ENCODE data around the gene MPPED2. TPM values are rescaled to one million over a fixed set of nuclear protein-coding genes. Genes with fewer than 3 reads are reported as not detected.

The MPPED2 gene
- polyA plus RNA-seq, 1 donor (not counting 4 experiments of a cell fraction or from before 2014, with no cell fraction given), result not detected

- no peaks in the 10 kb centered on the region for H3K36me3 ChIP-seq (ENCODE audit: control insufficient read depth in 2 of 2, extremely low read depth in 1 of 2, insufficient read depth in 2 of 2, low read length in 2 of 2)
- H3K79me2 ChIP-seq (ENCODE audit: control insufficient read depth, insufficient read depth, low read length), result no peaks in the 10 kb centered on the region
- H3K9me3 ChIP-seq (ENCODE audit: control insufficient read depth, low read depth, low read length), result no peaks in the 10 kb centered on the region
- no peak for DNase-seq (ENCODE audit: low read depth, low spot score)
- no peak overlapping the region for H3K4me2 ChIP-seq (ENCODE audit: control insufficient read depth, extremely low read depth, insufficient read depth, low read depth, low read length)
- no peak overlapping the region for H3K27ac ChIP-seq (ENCODE audit: control insufficient read depth, insufficient read depth, low read length)
- H3K4me3 ChIP-seq (ENCODE audit: control insufficient read depth in 2 of 3, extremely low read depth in 1 of 3, insufficient read depth in 2 of 3, low read depth in 1 of 3, low read length in 3 of 3), result no peak overlapping the region
- no peak for TF ChIP-seq EZH2 (IDR thresholded peaks at IDR 0.05; ENCODE audit: low read length)
- TF ChIP-seq, protein P1, sequence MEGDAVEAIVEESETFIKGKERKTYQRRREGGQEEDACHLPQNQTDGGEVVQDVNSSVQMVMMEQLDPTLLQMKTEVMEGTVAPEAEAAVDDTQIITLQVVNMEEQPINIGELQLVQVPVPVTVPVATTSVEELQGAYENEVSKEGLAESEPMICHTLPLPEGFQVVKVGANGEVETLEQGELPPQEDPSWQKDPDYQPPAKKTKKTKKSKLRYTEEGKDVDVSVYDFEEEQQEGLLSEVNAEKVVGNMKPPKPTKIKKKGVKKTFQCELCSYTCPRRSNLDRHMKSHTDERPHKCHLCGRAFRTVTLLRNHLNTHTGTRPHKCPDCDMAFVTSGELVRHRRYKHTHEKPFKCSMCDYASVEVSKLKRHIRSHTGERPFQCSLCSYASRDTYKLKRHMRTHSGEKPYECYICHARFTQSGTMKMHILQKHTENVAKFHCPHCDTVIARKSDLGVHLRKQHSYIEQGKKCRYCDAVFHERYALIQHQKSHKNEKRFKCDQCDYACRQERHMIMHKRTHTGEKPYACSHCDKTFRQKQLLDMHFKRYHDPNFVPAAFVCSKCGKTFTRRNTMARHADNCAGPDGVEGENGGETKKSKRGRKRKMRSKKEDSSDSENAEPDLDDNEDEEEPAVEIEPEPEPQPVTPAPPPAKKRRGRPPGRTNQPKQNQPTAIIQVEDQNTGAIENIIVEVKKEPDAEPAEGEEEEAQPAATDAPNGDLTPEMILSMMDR (optimal IDR thresholded peaks at IDR 0.05 in 1 of 3, IDR thresholded peaks at IDR 0.05 in 1 of 3, conservative IDR thresholded peaks at IDR 0.05 in 1 of 3; ENCODE audit: extremely low read depth in 1 of 3, insufficient read depth in 2 of 3, low read length in 3 of 3), result no peak
- H3K4me1 ChIP-seq (ENCODE audit: control insufficient read depth, extremely low read depth, insufficient read depth, low read length), result no peaks in the 10 kb centered on the region
- no peak overlapping the region for H2AFZ ChIP-seq (ENCODE audit: control insufficient read depth, low read length)
- H3K27me3 ChIP-seq (ENCODE audit: control insufficient read depth, extremely low read depth, insufficient read depth, low read length), result no peaks in the 10 kb centered on the region
- no peaks in the 10 kb centered on the region for H3K9me1 ChIP-seq (ENCODE audit: control insufficient read depth, extremely low read depth, insufficient read depth, low read length)
- no peak for FAIRE-seq
- dilution Hi-C loops (cut with MboI; ENCODE audit: extremely low pct_ligation_motif_present, low sequenced_read_pairs), result no loop called here
- no peak overlapping the region for H3K9ac ChIP-seq (ENCODE audit: control insufficient read depth, extremely low read depth, insufficient read depth, low read length)
- H4K20me1 ChIP-seq (ENCODE audit: control insufficient read depth, extremely low read depth, insufficient read depth, low read length), result no peaks in the 10 kb centered on the region
These were observed 154.9 kb downstream of the MPPED2 start for GRCh38 chr11:30431127-30431814.

- no peak for FAIRE-seq
- peaks cover under 1% of the 10 kb centered on the region for H3K27me3 ChIP-seq (ENCODE audit: control insufficient read depth, extremely low read depth, insufficient read depth, low read length)
These were observed 156.6 kb downstream of the MPPED2 start for GRCh38 chr11:30429550-30429949.

More at GRCh38 chr11:30429550-30429949, 156.6 kb downstream of the MPPED2 start:
- dilution Hi-C loops (cut with MboI; ENCODE audit: extremely low pct_ligation_motif_present, low sequenced_read_pairs), result no loop called here
- Histone ChIP-seq H3K4me3 (ENCODE audit: control insufficient read depth in 2 of 3, extremely low read depth in 1 of 3, insufficient read depth in 2 of 3, low read depth in 1 of 3, low read length in 3 of 3) (no peak overlapping the region), H3K27ac (ENCODE audit: control insufficient read depth, insufficient read depth, low read length) (no peak overlapping the region), H3K79me2 (ENCODE audit: control insufficient read depth, insufficient read depth, low read length) (no peaks in the 10 kb centered on the region), H2AFZ (ENCODE audit: control insufficient read depth, low read length) (no peak overlapping the region), H3K9me1 (ENCODE audit: control insufficient read depth, extremely low read depth, insufficient read depth, low read length) (no peaks in the 10 kb centered on the region), H3K9ac (ENCODE audit: control insufficient read depth, extremely low read depth, insufficient read depth, low read length) (no peak overlapping the region), H3K9me3 (ENCODE audit: control insufficient read depth, low read depth, low read length) (no peaks in the 10 kb centered on the region), H3K4me1 (ENCODE audit: control insufficient read depth, extremely low read depth, insufficient read depth, low read length) (no peaks in the 10 kb centered on the region), H4K20me1 (ENCODE audit: control insufficient read depth, extremely low read depth, insufficient read depth, low read length) (no peaks in the 10 kb centered on the region), H3K4me2 (ENCODE audit: control insufficient read depth, extremely low read depth, insufficient read depth, low read depth, low read length) (no peak overlapping the region), H3K36me3 (ENCODE audit: control insufficient read depth in 2 of 2, extremely low read depth in 1 of 2, insufficient read depth in 2 of 2, low read length in 2 of 2) (no peaks in the 10 kb centered on the region)
- no peak for DNase-seq (ENCODE audit: low read depth, low spot score)
- no peak for TF ChIP-seq EZH2 (IDR thresholded peaks at IDR 0.05; ENCODE audit: low read length)
- TF ChIP-seq, protein P1 (optimal IDR thresholded peaks at IDR 0.05 in 1 of 3, IDR thresholded peaks at IDR 0.05 in 1 of 3, conservative IDR thresholded peaks at IDR 0.05 in 1 of 3; ENCODE audit: extremely low read depth in 1 of 3, insufficient read depth in 2 of 3, low read length in 3 of 3), result no peak

Data from keratinocyte (primary cell).